GM21367 (cell line): Measurements from ENCODE around the gene PRM3.
"Not testable (repeated sequence)": the region's sequence is repeated elsewhere in the genome, so short reads cannot be mapped to it uniquely, and the experiment has no call there.

ENCODE experiments used
- ATAC-seq: cut with Tn5 transposase; IDR thresholded peaks from one replicate; pipeline ENCODE4 v1.9.1; 2021; ENCODE audit not compliant: unreplicated experiment

The PRM3 gene

GRCh38 chr16:11306381-11306780 is 33.0 kb upstream of the PRM3 start:
- no peak for ATAC-seq

- ATAC-seq, result no peak
Measured at GRCh38 chr16:11303405-11304138, 30.1 kb upstream of the PRM3 start.

- no peak for ATAC-seq
Measured at GRCh38 chr16:11302977-11303376, 29.5 kb upstream of the PRM3 start.

- no peak for ATAC-seq
Measured at GRCh38 chr16:11301645-11302501, 28.4 kb upstream of the PRM3 start.

GRCh38 chr16:11300560-11300892 is 27.1 kb upstream of the PRM3 start:
- ATAC-seq, result no peak

GRCh38 chr16:11299865-11300559 is 26.6 kb upstream of the PRM3 start:
- ATAC-seq, result no peak

- ATAC-seq, result not testable (repeated sequence)
Measured at GRCh38 chr16:11298950-11299547, 25.6 kb upstream of the PRM3 start.

GRCh38 chr16:11298143-11298900 is 24.9 kb upstream of the PRM3 start:
- no peak for ATAC-seq

GRCh38 chr16:11297492-11298142 is 24.2 kb upstream of the PRM3 start:
- peak; percentile 59 for ATAC-seq

- peak; percentile 8 for ATAC-seq
Measured at GRCh38 chr16:11296706-11297491, 23.5 kb upstream of the PRM3 start.

- no peak for ATAC-seq
Measured at GRCh38 chr16:11296351-11296705, 22.9 kb upstream of the PRM3 start.

GRCh38 chr16:11295672-11296071 is 22.2 kb upstream of the PRM3 start:
- no peak for ATAC-seq

- no peak for ATAC-seq
Measured at GRCh38 chr16:11292076-11292748, 18.8 kb upstream of the PRM3 start.

GRCh38 chr16:11291091-11291703 is 17.8 kb upstream of the PRM3 start:
- no peak for ATAC-seq

GRCh38 chr16:11290102-11290893 is 16.9 kb upstream of the PRM3 start:
- no peak for ATAC-seq

GRCh38 chr16:11289696-11290095 is 16.3 kb upstream of the PRM3 start:
- ATAC-seq, result not testable (repeated sequence)

GRCh38 chr16:11289202-11289601 is 15.8 kb upstream of the PRM3 start:
- no peak for ATAC-seq

- ATAC-seq, result no peak
Measured at GRCh38 chr16:11285842-11286241, 12.4 kb upstream of the PRM3 start.
